A673 (cell line): Measurements from ENCODE around the gene THEM5. TPM values are rescaled to one million over a fixed set of nuclear protein-coding genes. Genes with fewer than 3 reads are reported as not detected.
A peak's percentile ranks its signal among the peaks of the same experiment; 100 is the strongest.

Source experiments
- BruUV-seq: library from RNA; stranded (reverse); fragments of 400-500 nt; replicated peaks from 2 replicates; lab custom pipeline; 2021; lab: Mats Ljungman, UMichigan
- CTCF ChIA-PET: fragments of 300-600 bp; sonication (Branson Sonifier 250); formaldehyde crosslinking; loops from one replicate; lab custom pipeline; 2022; ENCODE audit warnings: antibody characterized with exemption; lab: Charles Lee
- POLR2A ChIA-PET: fragments of 300-600 bp; sonication (Branson Sonifier 250); formaldehyde crosslinking; loops from one replicate; lab custom pipeline; 2022; ENCODE audit warnings: antibody characterized with exemption; ENCODE audit not compliant: low non-redundant PET; lab: Charles Lee
- DNase-seq: peaks from one replicate; pipeline ENCODE4 v3.0.0-alpha.2; 2015; ENCODE audit warnings: low spot score
- H3K27ac ChIP-seq: fragments of 200-600 bp; sonication (generic); 2 replicates; pipeline ENCODE4 v1.5.1; 2016; ENCODE audit warnings: mixed run types, low read depth, mild to moderate bottlenecking, mixed read lengths, antibody characterized with exemption, low read length; ENCODE audit not compliant: poor library complexity, severe bottlenecking
- H3K27me3 ChIP-seq: fragments of 200-600 bp; sonication (generic); replicated peaks from 2 replicates; pipeline ENCODE4 v1.6.1; 2017; ENCODE audit warnings: mixed run types, low read depth, mild to moderate bottlenecking, mixed read lengths, antibody characterized with exemption, low read length; ENCODE audit not compliant: insufficient read depth, poor library complexity
- H3K36me3 ChIP-seq: fragments of 200-600 bp; sonication (generic); 2 replicates; pipeline ENCODE4 v1.6.1; 2016; ENCODE audit warnings: mixed run types, mild to moderate bottlenecking, mixed read lengths, antibody characterized with exemption, low read length; ENCODE audit not compliant: insufficient read depth, poor library complexity, severe bottlenecking
- H3K4me1 ChIP-seq: fragments of 200-600 bp; sonication (generic); 2 replicates; pipeline ENCODE4 v1.6.1; 2017; ENCODE audit warnings: mixed run types, mild to moderate bottlenecking, mixed read lengths, antibody characterized with exemption, low read length; ENCODE audit not compliant: insufficient read depth, poor library complexity, severe bottlenecking
- H3K4me3 ChIP-seq: fragments of 200-600 bp; sonication (generic); 2 replicates; pipeline ENCODE4 v1.5.1; 2016; ENCODE audit warnings: low read depth, mixed run types, mild to moderate bottlenecking, mixed read lengths, low read length; ENCODE audit not compliant: poor library complexity, severe bottlenecking
- H3K9me3 ChIP-seq: fragments of 200-600 bp; sonication (generic); 2 replicates; pipeline ENCODE4 v1.6.1; 2016; ENCODE audit warnings: mixed run types, low read depth, mild to moderate bottlenecking, mixed read lengths, antibody characterized with exemption, low read length; ENCODE audit not compliant: poor library complexity, severe bottlenecking
- EZH2 ChIP-seq: fragments of 200-600 bp; sonication (generic); IDR thresholded peaks from 2 replicates; pipeline ENCODE4 v1.6.1; 2017; ENCODE audit warnings: borderline replicate concordance, low read depth, mild to moderate bottlenecking, mixed read lengths, antibody characterized with exemption, low read length; ENCODE audit not compliant: poor library complexity, severe bottlenecking
- intact Hi-C: fragments of 100-400 bp; cut with micrococcal nuclease; formaldehyde crosslinking; loops from one replicate; pipeline ENCODE4 v1.10.0; 2022; ENCODE audit not compliant: unreplicated experiment
- total RNA-seq: library from RNA; stranded (reverse); gene quantifications from 2 replicates; pipeline ENCODE4 v1.2.3, GENCODE V29; 2021
- TF ChIP-seq, protein P1 (sequence below): fragments of 300-800, 200-600 bp; sonication (generic); conservative IDR thresholded peaks from 2 replicates; pipeline ENCODE4 v1.5.1; 2017; ENCODE audit warnings: low read depth, mild to moderate bottlenecking, antibody characterized with exemption, low read length, moderate library complexity, mixed read lengths

The THEM5 gene
- total RNA-seq, 1 experiment from 2014 or later: not detected

- DNase-seq: no peak
- no TSS peak for BruUV-seq
- H3K27me3 ChIP-seq: peaks cover 58% of the 10 kb centered on the region
- H3K9me3 ChIP-seq: no peaks in the 10 kb centered on the region
- ChIA-PET POLR2A (no interaction called here), CTCF (no interaction called here)
- TF ChIP-seq, protein P1, sequence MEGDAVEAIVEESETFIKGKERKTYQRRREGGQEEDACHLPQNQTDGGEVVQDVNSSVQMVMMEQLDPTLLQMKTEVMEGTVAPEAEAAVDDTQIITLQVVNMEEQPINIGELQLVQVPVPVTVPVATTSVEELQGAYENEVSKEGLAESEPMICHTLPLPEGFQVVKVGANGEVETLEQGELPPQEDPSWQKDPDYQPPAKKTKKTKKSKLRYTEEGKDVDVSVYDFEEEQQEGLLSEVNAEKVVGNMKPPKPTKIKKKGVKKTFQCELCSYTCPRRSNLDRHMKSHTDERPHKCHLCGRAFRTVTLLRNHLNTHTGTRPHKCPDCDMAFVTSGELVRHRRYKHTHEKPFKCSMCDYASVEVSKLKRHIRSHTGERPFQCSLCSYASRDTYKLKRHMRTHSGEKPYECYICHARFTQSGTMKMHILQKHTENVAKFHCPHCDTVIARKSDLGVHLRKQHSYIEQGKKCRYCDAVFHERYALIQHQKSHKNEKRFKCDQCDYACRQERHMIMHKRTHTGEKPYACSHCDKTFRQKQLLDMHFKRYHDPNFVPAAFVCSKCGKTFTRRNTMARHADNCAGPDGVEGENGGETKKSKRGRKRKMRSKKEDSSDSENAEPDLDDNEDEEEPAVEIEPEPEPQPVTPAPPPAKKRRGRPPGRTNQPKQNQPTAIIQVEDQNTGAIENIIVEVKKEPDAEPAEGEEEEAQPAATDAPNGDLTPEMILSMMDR: no peak
- TF ChIP-seq EZH2: no peak
- H3K27ac ChIP-seq: no peak overlapping the region
- H3K4me1 ChIP-seq: peaks cover 10% of the 10 kb centered on the region
- intact Hi-C loops: no loop called here
- H3K4me3 ChIP-seq: no peak overlapping the region
- no peaks in the 10 kb centered on the region for H3K36me3 ChIP-seq
Measured at GRCh38 chr1:151840421-151840820, 13.1 kb downstream of the THEM5 start.

GRCh38 chr1:151839457-151840403 lies 13.8 kb downstream of the THEM5 start, which contains the start of gene C2CD4D:
Gene C2CD4D (minus strand): TSS chr1:151839820. CDS start chr1:151838989, 831 bp downstream.
- peaks cover 53% of the 10 kb centered on the region for H3K27me3 ChIP-seq
- no TSS peak for BruUV-seq
- H3K27ac ChIP-seq: no peak within 1 kb of the TSS

DNA sequence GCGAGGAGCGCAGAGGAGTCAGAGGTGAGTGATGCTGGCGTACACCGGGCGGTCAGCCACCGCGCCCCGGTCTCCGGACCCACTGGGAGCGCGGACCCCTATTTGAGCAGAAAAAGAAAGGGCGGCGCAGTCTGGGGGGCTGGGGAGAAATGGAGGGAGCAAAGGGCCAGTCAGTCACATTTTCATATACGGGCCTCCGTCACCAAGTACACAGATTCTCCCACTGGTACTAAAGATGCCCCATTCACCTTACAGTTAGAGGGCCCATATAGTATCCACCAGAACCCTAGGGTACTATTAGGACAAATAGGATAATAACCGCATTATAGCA lies 14.5 kb downstream of the THEM5 start:
- CTCF ChIA-PET: no interaction called here
- H3K27me3 ChIP-seq: peaks cover 47% of the 10 kb centered on the region
- H3K4me1 ChIP-seq: peaks cover 10% of the 10 kb centered on the region

More at GRCh38 chr1:151839457-151840403, 13.8 kb downstream of the THEM5 start, which contains the start of gene C2CD4D:
- DNase-seq: no peak
- intact Hi-C loops: loop anchor here (5.0 kb wide), 1 partner anchor 307 kb away; no protein-coding TSS in a partner anchor
- H3K4me1 ChIP-seq: peaks cover 10% of the 10 kb centered on the region
- H3K9me3 ChIP-seq: no peaks in the 10 kb centered on the region
- ChIA-PET POLR2A (no interaction called here), CTCF (no interaction called here)
- TF ChIP-seq EZH2: no peak
- TF ChIP-seq, protein P1: no peak
- peak within 1 kb of the TSS; percentile 40 for H3K4me3 ChIP-seq
- H3K36me3 ChIP-seq: no peaks in the 10 kb centered on the region

More for the DNA sequence above, 14.5 kb downstream of the THEM5 start:
- Histone ChIP-seq H3K27ac (no peak overlapping the region), H3K9me3 (no peaks in the 10 kb centered on the region), H3K4me3 (peak overlapping the region; percentile 40), H3K36me3 (no peaks in the 10 kb centered on the region)
- no peak for DNase-seq
- intact Hi-C loops: loop anchor here (5.0 kb wide), 1 partner anchor 307 kb away; no protein-coding TSS in a partner anchor
- POLR2A ChIA-PET: no interaction called here
- no peak for TF ChIP-seq EZH2
- TF ChIP-seq, protein P1: no peak
- no TSS peak for BruUV-seq
